Stomach (tissue), 9 donors: ENCODE results near the gene HSH2D. TPM values are rescaled to one million over a fixed set of nuclear protein-coding genes. Genes with fewer than 3 reads are reported as not detected.
"Not testable (repeated sequence)": the region's sequence is repeated elsewhere in the genome, so short reads cannot be mapped to it uniquely, and the experiment has no call there.

ENCODE experiments used
- DNase-seq, 2 donors: peaks; one replicate each; pipeline versions ENCODE4 v3.0.0 to v3.0.0-alpha.2; 2013 to 2019
- H3K27ac ChIP-seq, 5 donors: fragments of 200-600 bp in 4 of 5; sonication (generic) in 4 of 5; one replicate each; pipeline ENCODE4 v1.5.1; 2013 to 2019; ENCODE audit warnings: mild to moderate bottlenecking in 1 of 5, moderate library complexity in 1 of 5
- H3K27me3 ChIP-seq, 3 donors: fragments of 200-600 bp; sonication (generic); one replicate each; pipeline ENCODE4 v1.5.1; 2017 to 2019; ENCODE audit warnings: mixed run types in 1 of 3
- H3K36me3 ChIP-seq, 4 donors: fragments of 200-600 bp; sonication (generic); 1 replicate in 3 of 4; 2 replicates in 1 of 4; pipeline ENCODE4 v1.5.1; 2016 to 2019
- H3K4me1 ChIP-seq, 4 donors: fragments of 200-600 bp; sonication (generic); one replicate each; pipeline ENCODE4 v1.5.1; 2016 to 2019
- H3K4me3 ChIP-seq, 4 donors: fragments of 200-600 bp; sonication (generic) in 3 of 4; one replicate each; pipeline ENCODE4 v1.5.1; 2016 to 2019; ENCODE audit warnings: mild to moderate bottlenecking in 1 of 4
- H3K9me3 ChIP-seq, 4 donors: fragments of 200-600 bp; sonication (generic); one replicate each; pipeline ENCODE4 v1.5.1; 2016 to 2019
- EP300 ChIP-seq: sonication (generic); formaldehyde crosslinking; IDR thresholded peaks from one replicate; pipeline ENCODE4 v1.6.1; 2017; ENCODE audit warnings: antibody characterized with exemption
- POLR2A ChIP-seq, 4 donors: fragments of 450-650 bp; IDR thresholded peaks; one replicate each; pipeline ENCODE4 v1.6.1; 2016; ENCODE audit warnings: antibody characterized with exemption in 4 of 4, control low read depth in 2 of 4, mild to moderate bottlenecking in 1 of 4, moderate library complexity in 1 of 4
- POLR2AphosphoS5 ChIP-seq, 3 donors: sonication (generic); formaldehyde crosslinking; IDR thresholded peaks; one replicate each; pipeline ENCODE4 v1.6.1; 2016; ENCODE audit warnings: antibody characterized with exemption in 3 of 3
- WGBS, 5 donors: extraction: QIAGEN DNeasy Blood & Tissue Kit in 3 of 5; methylation state at CpG; one replicate each; pipeline versions ENCODE4 v1.1.5 to v1.1.7; 2013 to 2018; 5-methylcytosine and 5-hydroxymethylcytosine counted together
- intact Hi-C: fragments of 100-400 bp; cut with DNase I; formaldehyde crosslinking; loops from one replicate; pipeline ENCODE4 v1.15.1; 2023; ENCODE audit warnings: low total_unique reads
- polyA plus RNA-seq, 3 donors: library from polyadenylated mRNA; stranded (reverse); fragments of 200-250 nt; gene quantifications; one replicate each; pipeline ENCODE4 v1.2.3, GENCODE V29; 2013
- total RNA-seq, 5 donors: library from RNA; depleted of rRNA; stranded (reverse); fragments of >200 nt; gene quantifications; one replicate each; pipeline versions ENCODE4 v1.1.0 to v1.2.3, GENCODE V29; 2014 to 2016
- TF ChIP-seq, protein P1 (sequence below), 7 experiments: fragments of 450-650 bp in 4 of 7; fragments of 200-600 bp in 3 of 7; sonication (generic) in 3 of 7; IDR thresholded peaks; one replicate each; pipeline ENCODE4 v1.5.1; 2016 to 2019; ENCODE audit warnings: antibody characterized with exemption in 7 of 7, control low read depth in 2 of 7, mild to moderate bottlenecking in 1 of 7
- donor health status: healthy with polysubstance abuse.
- donor health status: Bipolar disorder and iron deficiency.
- donor health status: healthy.

HSH2D gene
- total and polyA plus RNA-seq, 8 donors: 6.2 to 24.5 (median 9.4) TPM

- Histone ChIP-seq H3K9me3 (no peaks in the 10 kb centered on the region), H3K27me3 (no peaks in the 10 kb centered on the region), H3K36me3 (peaks cover 62 to 73% (median 71%) of the 10 kb centered on the region in 4 donors), H3K27ac (peak overlapping the region in 4 of 5 donors; percentile 41 to 80 (median 54)), H3K4me1 (peaks cover 28 to 59% (median 51%) of the 10 kb centered on the region in 4 donors), H3K4me3 (peak overlapping the region in 1 of 4 donors; percentile 16)
- peak in 1 of 2 donors; percentile 52 for DNase-seq
- 81 to 91% (median 86%) methylated on average over 12 of the region's 12 CpGs for WGBS, 5 donors
- intact Hi-C loops: no loop called here
- TF ChIP-seq, protein P1, sequence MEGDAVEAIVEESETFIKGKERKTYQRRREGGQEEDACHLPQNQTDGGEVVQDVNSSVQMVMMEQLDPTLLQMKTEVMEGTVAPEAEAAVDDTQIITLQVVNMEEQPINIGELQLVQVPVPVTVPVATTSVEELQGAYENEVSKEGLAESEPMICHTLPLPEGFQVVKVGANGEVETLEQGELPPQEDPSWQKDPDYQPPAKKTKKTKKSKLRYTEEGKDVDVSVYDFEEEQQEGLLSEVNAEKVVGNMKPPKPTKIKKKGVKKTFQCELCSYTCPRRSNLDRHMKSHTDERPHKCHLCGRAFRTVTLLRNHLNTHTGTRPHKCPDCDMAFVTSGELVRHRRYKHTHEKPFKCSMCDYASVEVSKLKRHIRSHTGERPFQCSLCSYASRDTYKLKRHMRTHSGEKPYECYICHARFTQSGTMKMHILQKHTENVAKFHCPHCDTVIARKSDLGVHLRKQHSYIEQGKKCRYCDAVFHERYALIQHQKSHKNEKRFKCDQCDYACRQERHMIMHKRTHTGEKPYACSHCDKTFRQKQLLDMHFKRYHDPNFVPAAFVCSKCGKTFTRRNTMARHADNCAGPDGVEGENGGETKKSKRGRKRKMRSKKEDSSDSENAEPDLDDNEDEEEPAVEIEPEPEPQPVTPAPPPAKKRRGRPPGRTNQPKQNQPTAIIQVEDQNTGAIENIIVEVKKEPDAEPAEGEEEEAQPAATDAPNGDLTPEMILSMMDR (IDR thresholded peaks at IDR 0.05): no peak
- TF ChIP-seq EP300: no peak
- no peak for TF ChIP-seq POLR2A (IDR thresholded peaks at IDR 0.05)
- TF ChIP-seq POLR2AphosphoS5 (IDR thresholded peaks at IDR 0.05): no peak
These were observed 24.9 kb upstream of the HSH2D start for GRCh38 chr19:16118489-16119033.

DNA sequence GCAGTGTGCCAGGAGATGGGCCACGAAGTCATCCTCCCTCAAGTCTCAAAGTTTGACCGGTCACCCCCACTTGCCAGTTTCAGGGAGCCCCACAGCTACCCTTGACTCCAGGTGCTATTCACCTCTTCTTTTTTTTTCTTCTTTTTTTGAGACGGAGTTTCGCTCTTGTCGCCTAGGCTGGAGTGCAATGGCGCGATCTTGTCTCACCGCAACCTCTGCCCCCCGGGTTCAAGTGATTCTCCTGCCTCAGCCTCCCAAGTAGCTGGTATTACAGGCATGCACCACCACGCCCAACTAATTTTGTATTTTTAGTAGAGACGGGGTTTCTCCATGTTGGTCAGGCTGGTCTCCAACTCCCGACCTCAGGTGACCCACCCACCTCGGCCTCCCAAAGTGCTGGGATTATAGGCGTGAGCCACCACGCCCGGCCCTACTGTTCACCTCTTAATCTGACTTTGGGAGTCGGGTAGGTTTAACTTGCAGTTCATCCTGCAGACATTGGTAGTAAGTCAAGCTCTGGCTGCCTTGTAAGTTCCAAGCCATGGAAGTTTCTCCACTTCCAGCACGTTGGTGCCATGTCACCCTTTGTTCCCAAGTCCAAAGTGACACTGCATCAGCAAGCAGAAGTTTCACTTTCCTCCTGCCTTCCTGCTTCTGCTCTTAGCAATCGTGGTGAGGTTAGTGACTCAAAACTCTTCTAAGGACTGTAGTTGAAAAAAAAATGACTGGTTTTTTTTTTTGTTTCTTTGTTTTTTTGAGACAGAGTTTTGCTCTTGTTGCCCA lies 24.2 kb upstream of the HSH2D start:
- 76 to 85% (median 82%) methylated on average over 19 of the region's 19 CpGs for WGBS, 5 donors
- intact Hi-C loops, H3K27me3 ChIP-seq, H3K9me3 ChIP-seq: not testable (repeated sequence)
- H3K4me3 ChIP-seq: peak overlapping the region in 1 of 4 donors; percentile 16
- peaks cover 21 to 52% (median 44%) of the 10 kb centered on the region in 4 donors for H3K4me1 ChIP-seq
- peaks cover 64 to 79% (median 78%) of the 10 kb centered on the region in 4 donors for H3K36me3 ChIP-seq
- peak in 2 of 3 donors; percentile 14 to 22 for TF ChIP-seq POLR2AphosphoS5 (IDR thresholded peaks at IDR 0.05)
- peak in 1 of 2 donors; percentile 58 for DNase-seq
- peak overlapping the region; percentile 17 to 80 (median 42) for H3K27ac ChIP-seq

DNA sequence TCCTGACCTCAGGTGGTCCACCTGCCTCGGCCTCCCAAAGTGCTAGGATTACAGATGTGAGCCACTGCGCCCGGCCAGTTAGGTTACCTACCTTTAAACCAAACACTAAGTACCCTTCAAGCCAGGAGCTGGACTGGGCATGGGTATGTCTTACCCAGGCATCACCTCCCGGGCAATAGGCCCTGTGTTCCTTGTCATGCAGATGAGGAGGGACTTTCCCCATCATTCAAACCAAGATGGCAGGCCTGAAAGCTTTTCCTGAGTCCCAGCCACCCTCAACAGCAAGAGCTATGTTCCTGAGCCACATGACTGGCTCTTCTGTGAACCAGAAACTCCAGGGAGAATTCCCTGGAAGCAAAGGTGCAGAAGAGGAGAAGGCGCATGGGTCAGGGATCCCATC lies 22.3 kb upstream of the HSH2D start:
- 70 to 93% (median 89%) methylated on average over 5 of the region's 5 CpGs for WGBS, 5 donors
- H3K36me3 ChIP-seq: peaks cover 78 to 98% (median 93%) of the 10 kb centered on the region in 4 donors

DNA sequence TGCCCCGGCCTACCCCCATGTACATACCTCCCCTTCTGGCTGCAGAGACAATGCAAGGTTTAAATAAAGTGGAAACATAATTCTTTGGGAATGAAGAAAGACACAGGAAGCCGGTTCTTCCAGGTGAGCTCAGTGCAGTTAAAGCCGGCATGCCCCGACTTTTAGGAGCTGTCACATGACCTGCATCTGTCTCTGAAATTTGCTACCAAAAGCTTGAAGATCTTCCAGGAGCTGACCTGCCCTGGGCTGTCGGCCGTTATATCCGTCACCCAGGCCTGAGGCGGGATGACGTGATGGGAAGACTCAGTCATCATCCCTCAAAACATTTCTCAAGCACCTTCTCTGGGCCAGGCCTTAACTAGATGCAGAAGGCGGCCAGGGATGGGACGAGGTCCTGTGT lies 21.5 kb upstream of the HSH2D start:
- no peaks in the 10 kb centered on the region for H3K9me3 ChIP-seq
- peaks cover 0 to 32% (median 18%) of the 10 kb centered on the region in 4 donors for H3K4me1 ChIP-seq
- no peak overlapping the region for H3K27ac ChIP-seq
- H3K36me3 ChIP-seq: peaks cover 80 to 100% (median 95%) of the 10 kb centered on the region in 4 donors
- H3K4me3 ChIP-seq: no peak overlapping the region
- no peak for DNase-seq
- TF ChIP-seq POLR2AphosphoS5 (IDR thresholded peaks at IDR 0.05) (no peak), POLR2A (IDR thresholded peaks at IDR 0.05) (no peak), EP300 (no peak)
- TF ChIP-seq, protein P1 (IDR thresholded peaks at IDR 0.05): no peak
- 86 to 97% (median 93%) methylated on average over 7 to 11 of the region's 11 CpGs for WGBS, 5 donors
- no peaks in the 10 kb centered on the region for H3K27me3 ChIP-seq
- intact Hi-C loops: no loop called here

More for the DNA sequence above, 22.3 kb upstream of the HSH2D start:
- Histone ChIP-seq H3K9me3 (no peaks in the 10 kb centered on the region), H3K27me3 (no peaks in the 10 kb centered on the region), H3K4me1 (peaks cover 2 to 36% (median 27%) of the 10 kb centered on the region in 4 donors), H3K4me3 (no peak overlapping the region), H3K27ac (no peak overlapping the region)
- intact Hi-C loops: no loop called here
- TF ChIP-seq EP300: no peak
- TF ChIP-seq POLR2A (IDR thresholded peaks at IDR 0.05): no peak
- TF ChIP-seq, protein P1 (IDR thresholded peaks at IDR 0.05): no peak
- TF ChIP-seq POLR2AphosphoS5 (IDR thresholded peaks at IDR 0.05): no peak
- DNase-seq: no peak
